Head of caudate nucleus (tissue), 42 donors: ENCODE results near the gene TRRAP.
"Not testable (repeated sequence)": the region's sequence is repeated elsewhere in the genome, so short reads cannot be mapped to it uniquely, and the experiment has no call there.

ENCODE experiments used
- DNase-seq, 42 donors: peaks; one replicate each; pipeline versions ENCODE4 v3.0.0 to v3.0.0-alpha.2; 2020 to 2021; ENCODE audit warnings: mixed read lengths in 7 of 42
- intact Hi-C: fragments of 100-400 bp; cut with DNase I; formaldehyde crosslinking; loops from one replicate; pipeline ENCODE4 v1.15.0; 2022

The TRRAP gene

GRCh38 chr7:98878365-98879197, at the start of gene TRRAP:
Gene TRRAP (plus strand): TSS chr7:98878532. CDS start chr7:98881151, 2,619 bp downstream.
- DNase-seq: peak in 39 of 42 donors; percentile 48 to 83 (median 71)
- intact Hi-C loops: loop anchor here (10.0 kb wide), 1 partner anchor 594 kb away; the partner anchor contains the start of gene BRI3

DNA sequence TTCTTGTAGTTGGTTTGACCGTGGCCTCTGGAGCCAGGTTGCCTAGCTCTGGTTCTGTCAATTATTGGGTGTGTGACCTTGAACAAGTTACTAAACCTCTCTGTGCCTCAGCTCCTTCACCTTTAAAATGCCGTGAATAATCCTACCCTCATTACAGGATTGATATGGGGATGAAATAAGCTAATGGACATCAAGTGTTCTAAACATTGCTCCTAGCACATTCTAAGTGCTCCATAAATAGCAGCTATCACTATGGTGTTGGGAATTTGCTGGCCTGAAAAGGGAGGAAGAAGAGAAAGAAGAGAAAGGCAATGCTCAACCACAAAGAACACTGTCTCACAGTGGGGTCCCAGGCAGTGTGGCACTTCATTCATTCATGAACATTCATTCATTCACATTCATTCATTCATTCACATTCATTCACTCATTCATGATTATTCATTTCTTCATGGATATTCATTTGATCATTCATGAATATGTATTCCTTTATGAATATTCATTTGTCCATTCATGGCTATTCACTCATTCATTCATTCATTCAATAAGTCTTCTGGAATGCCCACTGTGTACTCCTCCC, 47.3 kb upstream of the TRRAP start:
- intact Hi-C loops: no loop called here
- no peak for DNase-seq

DNA sequence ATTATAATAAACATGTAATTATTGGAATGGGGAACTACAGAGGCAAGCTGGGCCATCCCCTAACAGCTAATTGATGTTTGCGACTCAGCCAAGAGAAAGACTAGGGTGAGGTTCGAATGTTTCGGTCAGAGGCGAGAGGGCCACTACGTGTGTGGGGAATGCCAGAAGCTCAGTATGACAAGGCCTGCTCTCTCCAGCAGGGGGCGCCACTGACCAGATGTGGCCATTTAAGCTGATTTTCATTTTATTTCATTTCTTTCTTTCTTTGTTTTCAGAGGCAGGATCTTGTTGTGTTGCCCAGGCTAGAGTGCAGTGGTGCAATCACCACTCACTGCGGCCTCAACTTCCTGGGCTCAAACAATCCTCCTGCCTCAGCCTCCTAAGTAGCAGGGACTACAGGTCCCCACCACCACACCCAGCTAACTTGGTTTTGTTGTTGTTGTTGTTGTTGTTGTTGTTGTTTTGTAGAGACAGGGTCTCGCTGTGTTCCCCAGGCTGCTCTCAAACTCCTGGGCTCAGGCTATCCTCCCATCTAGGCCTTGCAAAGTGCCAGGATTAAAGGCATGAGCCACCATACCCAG, 46.6 kb upstream of the TRRAP start:
- peak in 2 of 42 donors; percentile 24 to 39 for DNase-seq
- intact Hi-C loops: no loop called here

- no peak for DNase-seq
- intact Hi-C loops: no loop called here
Measured at GRCh38 chr7:98833022-98833421, 45.3 kb upstream of the TRRAP start.

GRCh38 chr7:98834949-98835348, 43.4 kb upstream of the TRRAP start:
- no peak for DNase-seq
- intact Hi-C loops: no loop called here

DNA sequence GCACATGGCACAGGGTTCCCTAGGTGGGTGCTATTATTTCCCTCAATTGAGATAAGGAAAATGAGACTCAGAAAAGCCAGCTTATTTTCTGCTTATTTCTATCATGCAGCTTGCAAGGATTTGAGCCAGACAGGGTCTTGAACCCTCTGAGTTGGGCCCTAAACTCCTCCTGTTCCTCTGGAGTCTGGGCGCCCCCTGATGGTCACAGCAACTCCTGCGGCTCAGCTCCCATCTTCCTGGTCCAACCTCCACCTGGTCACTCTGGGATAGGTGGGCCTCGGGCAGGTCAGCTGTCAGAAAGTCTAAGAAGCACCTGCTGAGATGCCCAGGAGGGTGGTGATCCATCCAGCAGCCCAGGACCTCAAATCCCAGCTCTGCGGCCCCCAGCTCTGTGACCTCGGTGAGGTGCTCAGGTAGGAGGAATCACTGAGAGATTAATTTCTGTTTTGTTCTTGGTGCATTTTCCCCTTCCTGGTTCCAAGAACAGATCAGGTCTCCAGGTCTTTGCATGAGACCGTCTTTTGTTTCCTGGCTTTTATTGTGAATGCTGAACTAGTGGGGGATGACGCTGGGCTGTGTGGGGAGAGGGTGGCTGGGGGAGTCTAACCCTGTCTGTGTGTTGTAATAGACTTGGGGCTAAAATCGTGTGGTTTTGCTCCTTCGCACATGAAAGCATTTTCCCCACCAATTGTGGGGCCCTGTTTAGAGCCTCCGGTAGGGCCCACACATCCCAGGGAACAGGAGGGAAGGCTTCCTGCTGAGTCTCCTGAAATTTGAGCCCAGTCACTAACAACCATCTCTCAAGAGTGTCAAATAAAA, 41.3 kb upstream of the TRRAP start:
- DNase-seq: peak in 33 of 42 donors; percentile 12 to 67 (median 35)
- intact Hi-C loops: no loop called here

GRCh38 chr7:98837630-98837972, 40.7 kb upstream of the TRRAP start:
- intact Hi-C loops: no loop called here
- DNase-seq: no peak

- intact Hi-C loops: no loop called here
- DNase-seq: no peak
Measured at GRCh38 chr7:98840096-98840495, 38.2 kb upstream of the TRRAP start.

DNA sequence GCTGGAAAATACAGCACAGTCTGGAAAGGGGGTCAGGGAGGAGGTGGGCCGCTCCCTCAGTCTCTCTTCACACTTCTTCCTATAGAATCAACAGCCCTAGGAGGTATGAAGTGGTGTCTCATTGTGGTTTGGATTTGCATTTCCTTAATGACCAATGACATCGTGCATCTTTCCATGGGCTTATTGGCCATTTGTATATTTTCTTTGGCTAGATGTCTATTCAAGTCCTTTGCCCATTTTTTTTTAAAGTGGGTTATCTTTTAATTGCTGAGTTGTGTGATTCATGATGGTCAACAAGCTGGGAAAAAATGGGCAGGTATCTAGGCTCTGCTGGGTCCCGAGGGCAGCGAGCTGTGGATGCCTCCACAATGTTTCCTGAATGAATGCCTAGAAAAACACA, 37.6 kb upstream of the TRRAP start:
- no peak for DNase-seq
- intact Hi-C loops: loop anchor here (1.0 kb wide), 1 partner anchor 407 kb away; no protein-coding TSS in a partner anchor

DNA sequence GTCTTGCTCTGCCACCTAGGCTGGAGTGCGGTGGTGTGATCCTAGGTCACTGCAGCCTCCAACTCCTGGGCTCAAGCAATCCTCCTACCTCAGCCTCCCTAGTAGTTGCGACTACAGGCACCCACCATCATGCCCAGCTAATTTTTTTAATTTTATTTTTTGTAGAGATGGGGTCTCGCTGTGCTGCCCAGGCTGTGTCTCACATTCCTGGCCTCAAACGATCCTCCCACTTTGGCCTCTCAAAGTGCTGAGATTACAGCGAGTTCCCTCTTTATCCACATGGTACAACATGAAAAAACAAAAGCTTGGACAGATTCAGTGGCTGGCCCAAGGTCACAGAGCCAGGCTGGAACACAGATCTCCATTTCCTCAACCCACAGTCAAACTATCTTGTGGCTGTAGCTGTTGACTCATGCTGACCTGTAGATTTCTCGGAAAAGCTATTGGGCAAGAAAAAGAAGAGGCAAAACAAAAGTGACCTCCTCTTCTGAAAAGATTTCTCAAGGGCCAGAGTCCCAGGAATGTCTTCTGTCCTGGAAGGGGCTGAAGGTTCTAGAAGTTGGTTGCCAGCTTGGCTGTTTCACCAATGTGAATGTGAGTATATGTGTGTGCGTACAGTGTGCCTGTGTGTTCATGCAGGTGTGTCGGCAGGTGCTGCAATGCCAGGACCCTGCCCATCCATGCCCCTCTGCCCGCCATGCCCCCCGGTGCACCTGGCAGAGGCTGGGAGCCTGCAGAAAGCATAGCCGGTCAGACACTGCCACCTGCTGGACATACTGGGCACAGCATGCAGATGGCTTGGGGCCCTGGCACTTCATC, 36.9 kb upstream of the TRRAP start:
- intact Hi-C loops: loop anchor here (1.0 kb wide), 1 partner anchor 408 kb away; no protein-coding TSS in a partner anchor
- DNase-seq: peak; percentile 26 to 92 (median 77)

DNA sequence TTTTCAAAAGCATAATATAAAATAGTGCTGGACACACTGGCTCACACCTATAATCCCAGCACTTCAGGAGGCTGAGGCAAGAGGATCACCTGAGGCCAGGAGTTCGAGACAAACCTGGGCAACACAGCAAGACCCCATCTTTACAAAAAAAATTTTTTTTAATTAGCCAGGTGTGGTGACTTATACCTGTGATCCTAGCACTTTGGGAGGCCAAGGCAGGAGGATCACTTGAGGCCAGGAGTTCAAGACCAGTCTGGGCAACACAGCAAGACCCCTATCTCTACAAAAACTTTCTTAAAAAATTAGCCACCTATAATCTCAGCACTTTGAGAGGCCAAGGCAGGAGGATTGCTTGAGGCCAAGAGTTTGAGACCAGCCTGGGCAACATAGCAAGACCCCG, 35.8 kb upstream of the TRRAP start:
- DNase-seq, intact Hi-C loops: not testable (repeated sequence)

GRCh38 chr7:98848918-98849317, 29.4 kb upstream of the TRRAP start:
- no peak for DNase-seq
- intact Hi-C loops: no loop called here

DNA sequence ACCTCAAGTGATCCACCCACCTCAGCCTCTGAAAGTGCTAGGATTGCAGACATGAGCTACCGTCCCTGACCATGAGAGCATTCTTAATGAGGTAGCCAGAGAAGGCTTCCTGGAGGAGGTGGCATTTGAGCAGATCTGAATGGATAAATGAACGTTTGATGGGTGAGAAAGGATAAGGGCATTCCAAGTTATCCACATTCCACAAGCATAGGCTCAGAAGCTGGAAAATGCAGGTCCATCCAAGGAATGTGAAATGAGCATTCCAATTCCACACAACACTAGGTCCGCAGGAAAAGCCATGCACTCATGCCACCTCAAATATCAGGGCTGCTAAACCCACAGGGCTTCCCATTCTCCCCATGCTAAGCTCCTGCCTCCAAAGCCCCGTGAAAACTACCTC, 25.5 kb upstream of the TRRAP start:
- intact Hi-C loops: no loop called here
- no peak for DNase-seq

DNA sequence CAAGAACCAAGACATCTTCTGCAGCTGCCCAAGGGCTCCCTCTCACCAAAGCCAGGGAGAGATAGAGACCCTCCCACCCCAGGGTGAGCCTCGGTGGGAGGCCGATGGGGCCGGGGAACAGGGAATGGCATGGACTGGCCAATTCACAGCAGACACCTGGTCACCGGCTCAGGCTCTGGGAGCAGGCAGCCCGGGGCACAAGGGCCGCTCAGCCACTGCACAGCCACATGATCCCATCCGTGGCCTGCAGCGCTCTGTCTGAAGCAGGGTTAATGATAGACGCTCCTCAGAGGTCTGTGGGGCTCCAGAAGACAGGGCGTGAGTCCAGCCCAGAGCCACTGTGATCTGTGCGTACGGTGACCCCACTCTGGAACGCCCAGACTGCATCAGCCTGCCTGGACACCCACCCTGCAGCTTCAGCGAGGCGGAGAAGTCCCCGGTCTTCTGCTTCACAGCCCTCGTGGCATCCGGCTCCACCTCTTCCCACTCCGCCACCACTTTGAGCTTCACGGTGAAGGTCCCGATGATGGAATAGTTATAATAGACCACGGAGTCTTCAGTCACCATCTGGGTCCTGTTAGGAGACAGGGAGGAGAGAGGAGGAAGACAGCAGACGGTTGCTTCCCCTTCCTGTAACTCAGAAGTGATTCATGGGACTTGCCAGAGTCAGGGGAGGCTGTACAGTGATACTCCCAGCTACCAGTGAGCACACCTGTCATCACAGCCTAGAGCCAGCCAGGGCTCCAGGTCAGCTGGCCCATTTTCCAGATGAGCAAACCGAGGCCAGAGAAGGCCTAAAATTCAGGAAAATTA, 22.5 kb upstream of the TRRAP start:
- intact Hi-C loops: no loop called here
- no peak for DNase-seq

DNA sequence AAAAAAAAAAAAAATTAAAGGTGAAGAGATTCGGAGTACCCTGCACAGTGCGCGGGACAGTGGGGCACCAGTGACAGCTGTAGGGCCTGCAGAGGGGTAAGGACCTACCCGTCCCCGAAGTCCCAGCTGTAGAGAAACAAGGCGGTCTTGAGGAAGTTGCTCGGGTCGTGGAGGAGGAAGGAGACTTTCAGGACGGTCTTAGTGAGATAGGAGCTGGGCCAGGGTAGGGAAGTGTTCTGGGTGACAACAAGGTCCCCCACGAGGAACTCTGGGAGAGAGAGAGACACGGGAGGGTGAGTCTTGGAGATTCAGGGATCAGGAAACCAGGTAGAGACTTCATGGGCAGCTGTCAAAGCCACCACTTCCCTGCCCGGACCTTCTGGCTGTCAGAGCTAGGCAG, 18.3 kb upstream of the TRRAP start:
- DNase-seq: no peak
- intact Hi-C loops: no loop called here

DNA sequence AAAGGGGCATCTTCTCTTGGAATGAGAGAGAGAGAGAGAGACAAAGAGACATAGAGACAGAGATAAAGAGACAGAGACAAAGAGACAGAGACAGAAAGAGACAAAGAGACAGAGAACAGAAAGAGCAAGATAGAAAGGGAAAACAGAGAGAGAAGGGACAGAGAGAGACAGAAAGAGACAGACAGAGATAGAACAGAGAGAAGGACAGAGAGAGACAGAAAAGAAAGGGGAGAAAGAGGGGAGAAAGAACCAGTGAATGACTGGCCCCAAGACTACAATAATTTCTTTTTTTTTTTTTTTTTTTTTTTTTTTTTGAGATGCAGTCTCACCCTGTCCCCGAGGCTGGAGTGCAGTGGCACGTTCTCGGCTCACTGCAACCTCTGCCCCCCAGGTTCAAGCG, 16.1 kb upstream of the TRRAP start:
- intact Hi-C loops: no loop called here
- DNase-seq: no peak

GRCh38 chr7:98862716-98863420, 15.5 kb upstream of the TRRAP start:
- intact Hi-C loops: no loop called here

More at GRCh38 chr7:98862716-98863420, 15.5 kb upstream of the TRRAP start:
- no peak for DNase-seq
